Naive thymus-derived CD4-positive, alpha-beta T cell (primary cell): ENCODE measurements around the gene CYP27C1. TPM values are rescaled to one million over a fixed set of nuclear protein-coding genes. Genes with fewer than 3 reads are reported as not detected.
A peak's percentile ranks its signal among the peaks of the same experiment; 100 is the strongest.

Experiments used
- ATAC-seq: fragments of 150-1000 bp; cut with Tn5 transposase; 2 replicates; pipeline ENCODE4 v1.10.0; 2021; ENCODE audit warnings: mild to moderate bottlenecking, moderate library complexity
- CTCF ChIA-PET: fragments of 350-600 bp; sonication (Branson Sonifier 250); formaldehyde crosslinking; loops from one replicate; lab custom pipeline; 2021; ENCODE audit warnings: antibody characterized with exemption; lab: Charles Lee
- POLR2A ChIA-PET: fragments of 350-600 bp; sonication (Branson Sonifier 250); formaldehyde crosslinking; loops from one replicate; lab custom pipeline; 2021; ENCODE audit warnings: antibody characterized with exemption, inconsistent platforms; lab: Charles Lee
- DNase-seq, 9 donors: peaks; one replicate each; pipeline versions ENCODE4 v3.0.0 to v3.0.0-alpha.2; 2020 to 2022; ENCODE audit warnings: mixed read lengths in 1 of 9
- H3K27ac ChIP-seq: one replicate; pipeline ENCODE4 v1.7.0; 2013; ENCODE audit warnings: mild to moderate bottlenecking, low read depth, low read length, moderate library complexity
- H3K27me3 ChIP-seq, 2 donors: one replicate each; pipeline ENCODE4 v1.7.0; 2013; ENCODE audit warnings: low read length in 2 of 2, mild to moderate bottlenecking in 2 of 2, moderate library complexity in 2 of 2; ENCODE audit not compliant: control insufficient read depth in 2 of 2, insufficient read depth in 2 of 2
- H3K36me3 ChIP-seq, 3 experiments: 1 replicate in 2 of 3; 2 replicates in 1 of 3; pipeline ENCODE4 v1.7.0; 2013; ENCODE audit warnings: low read length in 3 of 3, mild to moderate bottlenecking in 3 of 3, moderate library complexity in 1 of 3; ENCODE audit not compliant: insufficient read depth in 3 of 3, control insufficient read depth in 2 of 3
- H3K4me1 ChIP-seq, 2 donors: one replicate each; pipeline ENCODE4 v1.7.0; 2013; ENCODE audit warnings: low read length in 2 of 2, mild to moderate bottlenecking in 2 of 2, moderate library complexity in 1 of 2; ENCODE audit not compliant: control insufficient read depth in 2 of 2, insufficient read depth in 2 of 2
- H3K4me3 ChIP-seq: 2 replicates; pipeline ENCODE4 v1.7.0; 2013; ENCODE audit warnings: mild to moderate bottlenecking, low read length
- H3K9me3 ChIP-seq, 3 experiments: 1 replicate in 2 of 3; 2 replicates in 1 of 3; pipeline ENCODE4 v1.7.0; 2013; ENCODE audit warnings: low read length in 3 of 3; ENCODE audit not compliant: control insufficient read depth in 2 of 3
- H3K27ac Mint-ChIP-seq, 9 donors: one replicate each; pipeline ENCODE4 v1.8.0; 2020 to 2022; ENCODE audit warnings: mixed read lengths in 9 of 9, mild to moderate bottlenecking in 8 of 9, moderate library complexity in 5 of 9, inconsistent platforms in 2 of 9
- H3K27me3 Mint-ChIP-seq, 5 donors: one replicate each; pipeline ENCODE4 v1.8.0; 2021 to 2022; ENCODE audit warnings: mixed read lengths in 5 of 5, mild to moderate bottlenecking in 1 of 5
- H3K36me3 Mint-ChIP-seq, 5 donors: one replicate each; pipeline ENCODE4 v1.8.0; 2020 to 2022; ENCODE audit warnings: mixed read lengths in 5 of 5, mild to moderate bottlenecking in 3 of 5, inconsistent platforms in 1 of 5
- H3K4me1 Mint-ChIP-seq, 7 donors: one replicate each; pipeline ENCODE4 v1.8.0; 2020 to 2022; ENCODE audit warnings: mixed read lengths in 7 of 7, mild to moderate bottlenecking in 3 of 7, inconsistent platforms in 1 of 7
- H3K4me3 Mint-ChIP-seq, 10 donors: one replicate each; pipeline ENCODE4 v1.8.0; 2020 to 2022; ENCODE audit warnings: mild to moderate bottlenecking in 10 of 10, mixed read lengths in 10 of 10, moderate library complexity in 6 of 10, inconsistent platforms in 2 of 10
- H3K9me3 Mint-ChIP-seq, 11 donors: one replicate each; pipeline ENCODE4 v1.8.0; 2020 to 2022; ENCODE audit warnings: mixed read lengths in 11 of 11, mild to moderate bottlenecking in 4 of 11, inconsistent platforms in 1 of 11, moderate library complexity in 1 of 11
- intact Hi-C, 2 donors: fragments of 100-400 bp; cut with micrococcal nuclease; formaldehyde crosslinking; loops; one replicate each; pipeline ENCODE4 v1.15.1; 2023
- polyA plus RNA-seq, 2 donors: library from polyadenylated mRNA; unstranded; fragments of 300-500 nt; fragmentation: Illumina TruSeq; gene quantifications; one replicate each; pipeline ENCODE4 v1.2.3, GENCODE V29; 2021
- total RNA-seq, 6 experiments: library from RNA in 5 of 6; stranded (reverse) in 5 of 6; gene quantifications; 1 replicate in 5 of 6; 2 replicates in 1 of 6; pipeline ENCODE4 v1.2.3 and lab custom pipeline; 2021 to 2026

CYP27C1 gene, protein sequence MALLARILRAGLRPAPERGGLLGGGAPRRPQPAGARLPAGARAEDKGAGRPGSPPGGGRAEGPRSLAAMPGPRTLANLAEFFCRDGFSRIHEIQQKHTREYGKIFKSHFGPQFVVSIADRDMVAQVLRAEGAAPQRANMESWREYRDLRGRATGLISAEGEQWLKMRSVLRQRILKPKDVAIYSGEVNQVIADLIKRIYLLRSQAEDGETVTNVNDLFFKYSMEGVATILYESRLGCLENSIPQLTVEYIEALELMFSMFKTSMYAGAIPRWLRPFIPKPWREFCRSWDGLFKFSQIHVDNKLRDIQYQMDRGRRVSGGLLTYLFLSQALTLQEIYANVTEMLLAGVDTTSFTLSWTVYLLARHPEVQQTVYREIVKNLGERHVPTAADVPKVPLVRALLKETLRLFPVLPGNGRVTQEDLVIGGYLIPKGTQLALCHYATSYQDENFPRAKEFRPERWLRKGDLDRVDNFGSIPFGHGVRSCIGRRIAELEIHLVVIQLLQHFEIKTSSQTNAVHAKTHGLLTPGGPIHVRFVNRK
- total RNA-seq: not detected
- polyA plus RNA-seq: not detected
- not detected for total RNA-seq (lab: John Stamatoyannopoulos, UW)

DNA sequence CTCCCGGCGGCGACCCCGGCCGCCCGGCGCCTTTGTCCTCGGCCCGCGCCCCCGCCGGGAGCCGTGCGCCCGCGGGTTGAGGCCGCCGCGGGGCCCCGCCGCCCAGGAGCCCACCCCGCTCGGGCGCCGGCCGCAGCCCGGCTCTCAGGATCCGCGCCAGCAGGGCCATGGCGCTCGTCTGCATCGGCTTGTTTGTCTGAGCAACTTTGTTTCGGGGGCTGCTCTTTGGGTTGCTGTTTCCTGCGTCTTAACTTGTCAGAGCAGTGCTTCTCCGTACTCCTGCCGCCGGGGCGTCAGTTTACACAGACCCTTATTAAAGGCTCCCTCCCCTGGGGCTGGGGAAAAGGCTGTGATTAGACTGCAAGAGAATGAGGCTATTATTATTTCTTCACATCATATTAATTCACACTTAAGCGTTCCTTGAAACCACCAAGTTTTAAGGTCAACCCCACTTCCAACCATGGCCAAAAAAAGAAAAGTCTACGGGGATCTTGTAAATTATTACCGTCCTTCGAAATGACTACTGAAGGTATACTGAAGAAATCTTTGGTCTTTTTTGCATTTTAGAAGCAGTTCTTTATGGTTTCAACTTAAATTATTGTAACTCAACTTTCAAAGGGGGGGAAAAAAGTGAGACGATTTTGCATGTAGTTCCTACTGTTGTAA lies at the start of gene CYP27C1:
CYP27C1 (minus strand) TSS at position 198 of the 666 bp plus-strand sequence; CDS start at position 169, 29 bp downstream.
- H3K9me3 ChIP-seq: no peaks in the 10 kb centered on the region
- H3K36me3 ChIP-seq: no peaks in the 10 kb centered on the region
- H3K4me3 ChIP-seq: no peak within 1 kb of the TSS
- ChIA-PET POLR2A (no interaction called here), CTCF (no interaction called here)
- Mint-ChIP-seq H3K36me3 (peaks cover 0 to 7% (median 4%) of the 10 kb centered on the region in 5 donors), H3K27me3 (peaks cover 56 to 80% (median 62%) of the 10 kb centered on the region in 5 donors), H3K27ac (peak within 1 kb of the TSS in 1 of 9 donors; percentile 41), H3K9me3 (peaks cover 0 to 19% (median 8%) of the 10 kb centered on the region in 11 donors), H3K4me3 (peak within 1 kb of the TSS; percentile 74 to 88 (median 79)), H3K4me1 (peaks cover 8 to 28% (median 23%) of the 10 kb centered on the region in 7 donors)
- H3K4me1 ChIP-seq: peaks cover 0 to 6% of the 10 kb centered on the region in 2 donors
- intact Hi-C loops: no loop called here
- H3K27me3 ChIP-seq: peaks cover 8 to 16% of the 10 kb centered on the region in 2 donors
- ATAC-seq (peak; percentile 22), DNase-seq (no peak)
- no peak within 1 kb of the TSS for H3K27ac ChIP-seq

- intact Hi-C loops: no loop called here
- no peaks in the 10 kb centered on the region for H3K27me3 ChIP-seq
- CTCF ChIA-PET: no interaction called here
- DNase-seq (no peak), ATAC-seq (no peak)
- no peaks in the 10 kb centered on the region for H3K27me3 Mint-ChIP-seq
- H3K4me3 Mint-ChIP-seq: no peak overlapping the region
- H3K36me3 ChIP-seq: peaks cover 6 to 57% (median 10%) of the 10 kb centered on the region in 3 experiments
- H3K4me1 Mint-ChIP-seq: peaks cover 0 to 1% (median 0%) of the 10 kb centered on the region in 7 donors
- H3K9me3 Mint-ChIP-seq: no peaks in the 10 kb centered on the region
- peak overlapping the region in 1 of 9 donors; percentile 32 for H3K27ac Mint-ChIP-seq
- H3K36me3 Mint-ChIP-seq: peaks cover 17 to 70% (median 45%) of the 10 kb centered on the region in 5 donors
- H3K4me1 ChIP-seq: no peaks in the 10 kb centered on the region
- H3K9me3 ChIP-seq: no peaks in the 10 kb centered on the region
- no peak overlapping the region for H3K27ac ChIP-seq
- no peak overlapping the region for H3K4me3 ChIP-seq
- POLR2A ChIA-PET: no interaction called here
Measured at GRCh38 chr2:127261804-127262406, 41.8 kb upstream of the CYP27C1 start.

DNA sequence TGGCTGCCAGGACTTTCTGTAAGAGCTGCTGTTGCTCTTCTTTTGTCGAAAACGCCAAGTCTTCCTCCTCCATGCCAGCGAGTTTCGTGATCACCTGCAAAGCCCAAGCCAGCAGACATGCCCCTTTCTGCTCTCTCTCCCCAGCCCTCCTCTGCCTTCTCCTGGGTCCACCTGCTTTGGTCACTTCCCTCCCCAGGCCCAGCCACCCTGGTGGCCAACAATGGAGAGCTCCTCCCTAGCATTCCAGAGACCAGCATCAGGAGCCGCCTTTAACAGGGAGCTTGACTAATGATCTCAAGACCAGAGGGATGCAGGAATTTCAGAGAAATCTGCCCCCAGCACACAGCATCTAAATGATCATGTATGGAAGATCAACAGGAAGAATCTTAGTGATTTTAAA lies 39.3 kb upstream of the CYP27C1 start:
- H3K27ac ChIP-seq: no peak overlapping the region
- peaks cover 14 to 60% (median 43%) of the 10 kb centered on the region in 5 donors for H3K36me3 Mint-ChIP-seq
- ATAC-seq (no peak), DNase-seq (no peak)
- H3K4me3 ChIP-seq: no peak overlapping the region
- peak overlapping the region in 3 of 9 donors; percentile 11 to 62 (median 62) for H3K27ac Mint-ChIP-seq
- peaks cover 0 to 8% (median 1%) of the 10 kb centered on the region in 7 donors for H3K4me1 Mint-ChIP-seq
- POLR2A ChIA-PET: no interaction called here
- no peaks in the 10 kb centered on the region for H3K9me3 ChIP-seq
- CTCF ChIA-PET: no interaction called here
- no peak overlapping the region for H3K4me3 Mint-ChIP-seq
- H3K27me3 Mint-ChIP-seq: no peaks in the 10 kb centered on the region
- H3K36me3 ChIP-seq: peaks cover 6 to 63% (median 9%) of the 10 kb centered on the region in 3 experiments
- intact Hi-C loops: no loop called here
- no peaks in the 10 kb centered on the region for H3K27me3 ChIP-seq
- H3K9me3 Mint-ChIP-seq: no peaks in the 10 kb centered on the region
- H3K4me1 ChIP-seq: no peaks in the 10 kb centered on the region

DNA sequence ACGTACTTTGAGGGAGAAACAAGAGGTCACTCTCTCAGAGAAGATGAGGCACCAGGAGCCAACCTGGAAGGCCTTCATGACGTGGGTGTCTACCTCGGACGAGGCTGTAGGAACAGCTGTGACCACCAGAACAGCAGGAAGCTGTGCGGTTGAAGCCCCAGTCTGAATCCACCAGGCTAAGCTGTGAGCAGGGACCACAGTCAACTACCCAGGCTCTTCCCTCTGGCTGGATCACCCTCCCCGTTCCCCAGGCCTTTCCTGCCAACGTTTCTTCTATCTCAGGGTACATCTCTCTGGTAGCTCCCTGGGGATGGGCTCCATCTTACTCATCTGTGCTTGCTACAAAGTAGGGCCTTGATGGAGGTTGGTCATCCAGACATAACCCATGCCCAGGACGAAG lies 36.8 kb upstream of the CYP27C1 start:
- Histone ChIP-seq H3K4me3 (no peak overlapping the region), H3K4me1 (no peaks in the 10 kb centered on the region), H3K27ac (no peak overlapping the region), H3K36me3 (peaks cover 6 to 54% (median 9%) of the 10 kb centered on the region in 3 experiments), H3K9me3 (no peaks in the 10 kb centered on the region), H3K27me3 (no peaks in the 10 kb centered on the region)
- no peak overlapping the region for H3K4me3 Mint-ChIP-seq
- no peaks in the 10 kb centered on the region for H3K9me3 Mint-ChIP-seq
- no peaks in the 10 kb centered on the region for H3K27me3 Mint-ChIP-seq
- peaks cover 0 to 8% (median 1%) of the 10 kb centered on the region in 7 donors for H3K4me1 Mint-ChIP-seq
- H3K36me3 Mint-ChIP-seq: peaks cover 14 to 51% (median 33%) of the 10 kb centered on the region in 5 donors
- H3K27ac Mint-ChIP-seq: no peak overlapping the region
- DNase-seq (no peak), ATAC-seq (no peak)
- ChIA-PET CTCF (no interaction called here), POLR2A (no interaction called here)
- intact Hi-C loops: no loop called here

DNA sequence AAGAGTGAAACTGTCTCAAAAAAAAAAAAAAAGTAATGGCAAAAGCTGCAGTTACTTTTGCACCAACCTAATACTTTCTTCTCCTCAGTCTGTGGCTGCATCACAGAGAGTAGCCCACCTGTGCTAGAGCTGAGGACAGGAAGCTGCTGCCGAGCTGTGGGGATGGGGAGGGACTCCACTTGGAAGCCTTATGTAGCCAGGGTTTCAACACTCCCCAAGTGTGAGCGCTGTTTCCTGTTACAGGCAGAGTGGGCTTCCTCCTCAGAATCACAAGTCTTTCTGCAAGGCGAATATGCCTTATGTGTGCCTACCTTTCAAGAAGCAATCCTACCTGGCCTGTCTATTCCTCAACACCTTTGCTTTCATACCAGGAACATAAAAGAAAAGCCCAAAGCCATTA lies 36.3 kb upstream of the CYP27C1 start:
- Histone ChIP-seq H3K27me3 (no peaks in the 10 kb centered on the region), H3K9me3 (no peaks in the 10 kb centered on the region), H3K4me1 (no peaks in the 10 kb centered on the region), H3K4me3 (no peak overlapping the region), H3K36me3 (peaks cover 5 to 49% (median 9%) of the 10 kb centered on the region in 3 experiments), H3K27ac (no peak overlapping the region)
- H3K27ac Mint-ChIP-seq: peak overlapping the region in 1 of 9 donors; percentile 48
- no peak overlapping the region for H3K4me3 Mint-ChIP-seq
- intact Hi-C loops: no loop called here
- ChIA-PET CTCF (interaction anchor here (0.8 kb wide), 1 partner anchor 22 kb away, joined by 3 read pairs; no protein-coding TSS in a partner anchor), POLR2A (no interaction called here)
- no peaks in the 10 kb centered on the region for H3K9me3 Mint-ChIP-seq
- DNase-seq: no peak
- H3K27me3 Mint-ChIP-seq: no peaks in the 10 kb centered on the region
- H3K4me1 Mint-ChIP-seq: peaks cover 0 to 8% (median 1%) of the 10 kb centered on the region in 7 donors
- peaks cover 14 to 55% (median 34%) of the 10 kb centered on the region in 5 donors for H3K36me3 Mint-ChIP-seq
- no peak for ATAC-seq

DNA sequence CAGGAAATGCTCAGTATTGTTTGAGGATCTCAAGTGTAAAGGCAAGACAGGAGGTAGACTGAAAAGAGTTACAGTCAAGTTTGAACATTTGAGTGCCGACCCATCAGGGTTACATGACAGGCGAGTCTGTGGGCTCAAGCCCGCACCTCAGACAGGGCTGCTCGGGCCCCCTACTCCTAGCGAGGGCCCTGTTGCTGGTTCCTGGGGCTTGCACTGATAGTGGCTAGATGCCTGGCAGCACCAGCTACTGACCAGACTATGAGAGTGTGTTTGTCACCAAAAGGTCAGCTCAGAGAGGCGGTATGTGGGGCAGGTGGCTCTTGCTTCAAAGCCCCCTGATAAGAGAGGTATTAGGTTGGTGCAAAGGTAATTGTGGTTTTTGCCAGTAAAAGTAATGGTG lies 35.6 kb upstream of the CYP27C1 start:
- H3K4me1 ChIP-seq: no peaks in the 10 kb centered on the region
- no peaks in the 10 kb centered on the region for H3K9me3 ChIP-seq
- ChIA-PET CTCF (interaction anchor here (0.8 kb wide), 1 partner anchor 23 kb away, joined by 3 read pairs; no protein-coding TSS in a partner anchor), POLR2A (no interaction called here)
- H3K36me3 ChIP-seq: peaks cover 0 to 43% (median 9%) of the 10 kb centered on the region in 3 experiments
- no peaks in the 10 kb centered on the region for H3K27me3 ChIP-seq
- Mint-ChIP-seq H3K36me3 (peaks cover 14 to 53% (median 32%) of the 10 kb centered on the region in 5 donors), H3K4me1 (peaks cover 0 to 8% (median 1%) of the 10 kb centered on the region in 7 donors), H3K4me3 (no peak overlapping the region), H3K9me3 (no peaks in the 10 kb centered on the region), H3K27ac (peak overlapping the region in 5 of 9 donors; percentile 13 to 65 (median 36)), H3K27me3 (no peaks in the 10 kb centered on the region)
- no peak for DNase-seq
- intact Hi-C loops: no loop called here
- ATAC-seq: no peak
- H3K4me3 ChIP-seq: no peak overlapping the region
- H3K27ac ChIP-seq: no peak overlapping the region
